Liver (tissue), 3 donors: ENCODE data around the gene FARS2.

Source experiments
- CTCF ChIP-seq: fragments of 150-350 bp; IDR thresholded peaks from 2 replicates; pipeline ENCODE4 v1.5.1; 2017; ENCODE audit warnings: improper control_type of control experiment, low read depth, low read length; ENCODE audit not compliant: missing input control
- FOXA1 ChIP-seq: IDR thresholded peaks from 2 replicates; pipeline ENCODE4 v1.6.1; 2016; ENCODE audit warnings: antibody characterized with exemption
- GABPA ChIP-seq, 2 donors: IDR thresholded peaks in 1 of 2; conservative IDR thresholded peaks in 1 of 2; 2 replicates each; pipeline ENCODE4 v1.6.1; 2016; ENCODE audit warnings: antibody characterized with exemption in 2 of 2, mild to moderate bottlenecking in 1 of 2, moderate library complexity in 1 of 2
- MAX ChIP-seq: IDR thresholded peaks from 2 replicates; pipeline ENCODE4 v1.6.1; 2016; ENCODE audit warnings: antibody characterized with exemption
- RAD21 ChIP-seq, 2 donors: IDR thresholded peaks; 2 replicates each; pipeline ENCODE4 v1.6.1; 2016; ENCODE audit warnings: antibody characterized with exemption in 2 of 2, mild to moderate bottlenecking in 2 of 2
- REST ChIP-seq: IDR thresholded peaks from 2 replicates; pipeline ENCODE4 v1.6.1; 2016; ENCODE audit warnings: antibody characterized with exemption, mild to moderate bottlenecking
- SP1 ChIP-seq: IDR thresholded peaks from 2 replicates; pipeline ENCODE4 v1.6.1; 2018; ENCODE audit warnings: antibody characterized with exemption, mild to moderate bottlenecking
- TAF1 ChIP-seq: conservative IDR thresholded peaks from 2 replicates; pipeline ENCODE4 v1.6.1; 2016; ENCODE audit warnings: antibody characterized with exemption, mild to moderate bottlenecking
- YY1 ChIP-seq: IDR thresholded peaks from 2 replicates; pipeline ENCODE4 v1.6.1; 2016; ENCODE audit warnings: antibody characterized with exemption, mild to moderate bottlenecking
- donor health status: healthy.
- donor health status: healthy.

GRCh38 chr6:5589422-5590141 is 328.3 kb downstream of the FARS2 start:
- no peak for TF ChIP-seq CTCF
- no peak for TF ChIP-seq RAD21 (IDR thresholded peaks at IDR 0.05)
- no peak for TF ChIP-seq YY1
- TF ChIP-seq MAX: no peak
- TF ChIP-seq GABPA (IDR thresholded peaks at IDR 0.05 in 1 of 2, conservative IDR thresholded peaks at IDR 0.05 in 1 of 2): no peak
- TF ChIP-seq SP1: no peak
- no peak for TF ChIP-seq TAF1
- no peak for TF ChIP-seq REST
- no peak for TF ChIP-seq FOXA1
